Left forelimb (tissue), 1 donor: ENCODE measurements around the gene GGNBP2.
A peak's percentile ranks its signal among the peaks of the same experiment; 100 is the strongest.

Source experiments
- DNase-seq: peaks from one replicate; pipeline ENCODE4 v3.0.0-alpha.2; 2018; ENCODE audit warnings: low spot score

The GGNBP2 gene

DNA sequence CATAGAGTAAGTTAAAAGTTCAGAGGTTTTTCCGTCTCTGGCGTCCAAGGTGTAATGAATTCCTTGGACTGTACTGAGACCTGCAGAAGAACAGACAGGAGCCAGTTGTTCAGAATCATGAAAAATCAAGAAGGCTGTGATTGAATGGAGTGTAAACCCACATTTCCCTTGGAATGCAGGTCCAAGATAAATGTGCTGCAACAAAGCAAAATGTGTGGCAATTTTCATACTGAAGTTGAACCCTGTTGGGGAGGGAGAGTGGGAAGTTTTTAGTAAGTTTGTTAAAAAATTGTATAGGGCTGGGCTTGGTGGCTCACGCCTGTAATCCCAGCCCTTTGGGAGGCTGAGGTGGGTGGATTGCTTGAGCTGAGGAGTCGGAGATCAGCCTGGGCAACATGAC, 21.4 kb downstream of the GGNBP2 start:
- DNase-seq: no peak

GRCh38 chr17:36575028-36575427, 30.3 kb downstream of the GGNBP2 start:
- DNase-seq: no peak

DNA sequence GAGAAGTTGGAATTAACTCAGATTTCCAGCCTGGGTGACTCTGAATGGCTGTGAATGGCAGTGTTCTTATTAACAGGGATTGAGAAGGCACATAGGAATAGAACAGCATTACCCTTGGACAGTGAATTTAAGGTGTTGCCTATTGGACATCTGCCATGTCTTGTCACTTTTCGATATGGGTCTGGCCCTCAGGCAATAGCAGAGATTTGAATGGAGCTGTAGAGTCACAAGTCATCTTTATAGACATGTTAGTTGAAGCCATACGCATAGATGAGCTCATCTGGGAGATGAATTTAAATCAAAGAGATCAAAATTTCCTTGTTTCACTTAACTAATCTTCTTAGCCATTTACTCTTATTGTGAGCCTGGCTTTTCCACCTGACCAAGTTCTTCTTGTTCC, 32.1 kb downstream of the GGNBP2 start:
- DNase-seq: no peak

DNA sequence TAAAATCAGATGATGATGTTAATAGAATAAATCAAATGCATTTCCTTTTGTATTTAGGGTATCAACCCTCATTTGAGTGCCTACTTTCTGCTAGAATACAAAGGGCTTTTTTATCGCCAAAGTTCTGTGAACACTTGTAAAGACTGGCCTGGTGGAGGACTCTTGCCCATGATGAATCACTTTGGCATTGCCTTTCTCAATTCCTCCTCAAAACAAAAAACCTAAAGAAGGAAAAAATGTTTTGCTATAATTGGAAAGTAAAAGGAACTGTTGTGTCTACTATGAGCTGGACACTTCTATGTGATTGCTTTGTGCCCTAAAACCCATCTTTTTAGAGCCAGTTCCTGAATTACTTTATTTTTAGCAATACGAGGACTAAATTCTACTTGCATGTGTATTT, 34.0 kb downstream of the GGNBP2 start:
- no peak for DNase-seq

- no peak for DNase-seq
Observed at GRCh38 chr17:36583787-36584186, 39.1 kb downstream of the GGNBP2 start.

DNA sequence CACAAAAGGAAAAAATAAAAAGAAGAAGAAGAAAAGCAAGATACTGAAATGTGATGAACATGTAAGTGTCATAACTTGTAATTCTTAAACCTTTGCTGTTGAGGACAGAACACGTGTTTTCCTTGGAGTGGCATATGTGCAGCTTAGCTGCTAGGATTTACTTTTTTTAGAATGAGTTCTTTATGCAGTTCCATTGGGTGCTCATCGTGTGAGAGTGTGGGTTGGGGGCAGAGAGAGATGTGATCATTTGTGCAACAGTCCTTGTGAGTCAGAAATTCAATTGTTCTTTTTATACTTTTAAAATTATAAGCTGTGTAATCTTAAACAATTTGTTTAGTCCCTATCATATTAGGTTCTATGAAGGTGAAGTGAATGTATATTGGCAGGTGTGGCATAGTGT, 41.4 kb downstream of the GGNBP2 start:
- DNase-seq: no peak

DNA sequence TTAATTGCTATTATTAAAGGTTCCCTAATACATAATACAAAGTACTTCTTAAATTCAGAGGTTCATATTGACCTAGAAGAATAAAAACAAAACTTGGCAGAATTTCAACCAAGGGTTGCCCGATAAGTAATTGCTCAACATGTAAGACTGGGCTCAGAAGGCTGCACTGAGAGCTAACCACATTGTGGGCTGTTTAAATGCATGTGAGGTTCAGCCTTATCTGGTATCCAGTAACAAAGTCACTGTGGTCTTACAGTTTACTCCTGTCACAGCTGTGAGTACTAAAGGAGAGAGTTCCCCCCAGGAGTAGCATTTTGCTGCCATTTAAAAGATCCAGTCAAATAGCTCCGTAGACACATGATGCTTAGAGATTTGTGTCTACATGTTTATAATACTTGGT, 45.4 kb downstream of the GGNBP2 start:
- DNase-seq: no peak

DNA sequence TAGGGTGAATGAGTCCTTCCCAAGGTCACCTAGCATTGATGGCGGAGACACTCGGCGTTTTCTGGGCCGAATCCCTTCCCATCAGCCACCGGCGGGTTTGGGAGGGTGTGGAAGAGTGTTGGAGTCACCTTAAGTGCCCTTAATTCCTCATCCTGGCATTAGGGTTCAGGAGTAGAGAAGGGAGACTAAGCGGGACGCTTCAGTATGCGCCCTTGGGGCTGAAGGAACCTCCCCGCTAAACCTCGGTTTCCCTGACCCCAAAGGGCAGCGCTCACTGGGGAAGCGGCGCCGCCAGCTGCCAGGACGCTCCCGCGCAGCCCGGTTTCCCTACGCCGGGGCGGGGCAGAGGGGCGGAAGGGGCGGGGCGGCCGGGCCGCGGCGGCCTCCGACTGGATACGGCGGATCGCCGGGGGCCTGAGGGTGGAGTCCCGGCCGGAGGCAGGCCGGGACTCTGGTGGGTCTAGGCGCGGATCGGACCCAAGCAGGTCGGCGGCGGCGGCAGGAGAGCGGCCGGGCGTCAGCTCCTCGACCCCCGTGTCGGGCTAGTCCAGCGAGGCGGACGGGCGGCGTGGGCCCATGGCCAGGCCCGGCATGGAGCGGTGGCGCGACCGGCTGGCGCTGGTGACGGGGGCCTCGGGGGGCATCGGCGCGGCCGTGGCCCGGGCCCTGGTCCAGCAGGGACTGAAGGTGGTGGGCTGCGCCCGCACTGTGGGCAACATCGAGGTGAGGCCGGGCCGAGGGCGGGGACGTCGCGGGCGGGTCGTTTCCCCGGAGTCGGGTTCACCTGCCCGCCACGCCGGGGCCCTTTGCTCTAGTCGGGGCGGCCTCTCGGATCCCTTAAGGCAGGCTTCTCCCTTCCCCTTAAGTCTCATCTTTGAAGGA, 47.0 kb downstream of the GGNBP2 start, which contains the start of gene DHRS11:
Gene DHRS11, plus strand, starts transcription at position 446 of the 882 bp plus-strand sequence. Its CDS starts 131 bp downstream, at position 577.
- DNase-seq: peak; percentile 87

GRCh38 chr17:36592316-36592715, 47.6 kb downstream of the GGNBP2 start:
- no peak for DNase-seq

GRCh38 chr17:36592716-36593321, 48.1 kb downstream of the GGNBP2 start:
- DNase-seq: no peak

GRCh38 chr17:36593656-36594316, 49.1 kb downstream of the GGNBP2 start:
- no peak for DNase-seq

GRCh38 chr17:36594626-36595401, 50.1 kb downstream of the GGNBP2 start:
- DNase-seq: no peak

DNA sequence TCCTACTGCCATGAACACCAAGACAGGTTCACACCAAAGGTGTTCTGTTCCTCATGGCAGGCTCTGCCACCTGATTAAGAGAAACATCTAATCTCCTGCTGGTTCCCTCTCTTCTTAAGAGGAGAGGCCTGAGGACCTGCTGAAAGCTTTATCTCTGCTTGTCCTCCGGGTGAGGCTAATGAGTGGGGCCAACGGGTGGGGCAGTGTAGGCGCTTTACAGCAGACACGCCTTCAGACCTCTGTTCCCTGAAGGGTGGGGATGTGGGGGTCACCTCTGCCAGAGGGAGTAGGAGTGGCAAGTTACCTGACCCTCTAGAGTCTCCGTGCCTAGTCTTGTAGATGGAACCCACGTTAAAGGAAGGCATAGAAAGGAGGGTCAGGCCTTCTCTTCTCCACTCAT, 52.5 kb downstream of the GGNBP2 start:
- DNase-seq: peak; percentile 23

DNA sequence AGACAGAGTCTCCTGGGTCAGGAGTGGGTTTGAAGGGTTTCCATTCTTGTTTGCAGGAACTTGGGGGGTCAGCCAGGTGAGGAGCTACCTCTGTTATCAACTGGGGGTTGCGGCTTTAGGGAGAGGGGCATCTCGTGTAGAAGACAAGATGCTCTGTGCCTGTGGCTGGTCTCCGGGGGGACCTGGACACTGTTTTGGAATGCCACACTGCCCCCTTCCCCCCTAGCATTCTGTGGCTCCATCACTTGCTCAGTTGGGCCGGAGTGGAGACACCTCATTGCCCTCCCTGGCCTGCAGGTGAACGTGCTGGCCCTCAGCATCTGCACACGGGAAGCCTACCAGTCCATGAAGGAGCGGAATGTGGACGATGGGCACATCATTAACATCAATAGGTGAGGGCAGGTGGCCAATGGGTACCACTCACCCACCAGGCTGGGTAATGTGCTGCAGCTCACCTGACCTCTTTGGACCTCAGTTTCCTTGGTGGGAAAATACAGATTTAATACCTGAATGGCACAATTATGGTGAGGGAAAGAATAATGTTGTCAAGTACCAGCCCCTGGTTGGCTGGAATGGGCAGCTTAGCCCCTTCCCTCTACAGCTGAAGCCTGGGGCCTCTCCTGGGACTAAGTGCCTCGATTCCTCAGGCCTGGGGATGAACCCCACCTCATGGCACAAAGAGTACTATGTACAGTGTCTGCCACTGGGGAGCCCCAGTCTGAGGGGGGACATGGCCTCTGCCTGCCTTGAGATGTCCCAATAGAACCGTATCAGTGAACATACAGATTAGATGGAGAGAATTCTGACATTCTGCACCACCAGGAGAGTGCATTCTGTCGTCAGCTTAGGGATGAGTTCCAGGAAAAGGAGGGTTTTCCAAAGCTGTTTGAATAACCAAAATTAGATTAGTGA, 53.4 kb downstream of the GGNBP2 start:
- DNase-seq: peak; percentile 25

GRCh38 chr17:36598951-36599401, 54.3 kb downstream of the GGNBP2 start:
- DNase-seq: peak; percentile 23

DNA sequence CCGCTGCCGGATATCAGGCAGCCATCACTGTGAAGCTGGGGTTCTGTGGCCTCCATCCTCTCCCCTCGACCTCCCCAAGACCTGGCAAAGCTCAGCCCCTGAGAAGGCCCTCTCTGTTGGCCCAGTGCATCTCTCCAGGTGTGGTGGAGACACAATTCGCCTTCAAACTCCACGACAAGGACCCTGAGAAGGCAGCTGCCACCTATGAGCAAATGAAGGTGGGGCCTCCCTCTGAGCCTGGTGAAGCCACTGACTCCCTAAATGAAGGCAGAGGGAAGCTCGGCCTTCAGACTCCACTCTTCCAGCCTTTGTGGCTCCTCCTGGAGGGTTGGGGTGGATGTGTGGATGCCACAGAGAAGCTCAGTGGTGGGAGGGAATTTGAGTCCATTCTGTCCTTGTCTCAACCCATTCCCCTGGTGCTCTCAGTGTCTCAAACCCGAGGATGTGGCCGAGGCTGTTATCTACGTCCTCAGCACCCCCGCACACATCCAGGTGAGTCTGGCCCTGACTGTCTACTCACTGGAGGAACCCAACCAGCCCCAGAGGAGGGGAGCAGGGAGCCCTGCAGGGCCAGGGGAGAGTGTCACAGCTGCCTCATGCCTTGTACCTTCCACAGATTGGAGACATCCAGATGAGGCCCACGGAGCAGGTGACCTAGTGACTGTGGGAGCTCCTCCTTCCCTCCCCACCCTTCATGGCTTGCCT, 55.0 kb downstream of the GGNBP2 start:
- DNase-seq: peak; percentile 54

GRCh38 chr17:36600465-36600864, 55.7 kb downstream of the GGNBP2 start:
- DNase-seq: peak; percentile 14

DNA sequence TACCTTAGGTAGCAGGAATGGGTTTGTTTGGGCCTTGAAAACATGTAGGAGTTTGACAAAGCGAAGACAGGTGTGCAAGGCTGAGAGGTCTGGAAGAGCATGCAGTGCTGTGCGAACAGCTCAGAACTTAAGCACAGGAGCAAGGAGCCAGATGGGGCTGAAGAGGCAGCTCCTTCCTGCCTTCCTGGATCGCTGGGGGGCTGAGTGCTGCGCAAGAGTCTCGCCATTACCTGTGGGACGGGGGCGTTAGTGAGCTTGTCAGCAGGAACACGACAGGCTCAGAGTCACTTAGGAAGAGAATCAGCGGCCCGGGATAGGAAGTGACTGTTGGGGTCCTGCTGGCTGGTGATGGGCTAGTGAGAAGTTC, 56.2 kb downstream of the GGNBP2 start:
- DNase-seq: no peak

GRCh38 chr17:36601303-36602029, 56.7 kb downstream of the GGNBP2 start, which contains the start of gene MRM1:
MRM1 (plus strand) TSS chr17:36601583; CDS start chr17:36601811, 228 bp downstream.
- DNase-seq: peak; percentile 95
